HEK293T (cell line): ENCODE results near the gene SLC35A2.

ENCODE experiments used
- ARNT ChIP-seq: fragments of 450-650 bp; IDR thresholded peaks from 2 replicates; pipeline ENCODE4 v1.6.1; 2017; ENCODE audit warnings: mild to moderate bottlenecking
- BHLHE40 ChIP-seq: fragments of 450-650 bp; IDR thresholded peaks from 2 replicates; pipeline ENCODE4 v1.6.1; 2016; ENCODE audit warnings: mild to moderate bottlenecking, moderate library complexity, borderline replicate concordance
- ELF4 ChIP-seq: fragments of 450-650 bp; IDR thresholded peaks from 2 replicates; pipeline ENCODE4 v1.6.1; 2017; ENCODE audit warnings: antibody characterized with exemption
- FOXA1 ChIP-seq: fragments of 450-650 bp; IDR thresholded peaks from 2 replicates; pipeline ENCODE4 v1.6.1; 2016; ENCODE audit warnings: mild to moderate bottlenecking
- FOXK2 ChIP-seq: fragments of 450-650 bp; IDR thresholded peaks from 2 replicates; pipeline ENCODE4 v1.6.1; 2016; ENCODE audit warnings: mild to moderate bottlenecking
- FOXM1 ChIP-seq: fragments of 450-650 bp; IDR thresholded peaks from 2 replicates; pipeline ENCODE4 v1.6.1; 2017; ENCODE audit warnings: mild to moderate bottlenecking, borderline replicate concordance
- L3MBTL2 ChIP-seq: fragments of 450-650 bp; conservative IDR thresholded peaks from 2 replicates; pipeline ENCODE4 v1.6.1; 2016; ENCODE audit warnings: mild to moderate bottlenecking
- LEF1 ChIP-seq: fragments of 450-650 bp; IDR thresholded peaks from 2 replicates; pipeline ENCODE4 v1.6.1; 2017; ENCODE audit warnings: mild to moderate bottlenecking, borderline replicate concordance
- NFRKB ChIP-seq: fragments of 450-650 bp; IDR thresholded peaks from 2 replicates; pipeline ENCODE4 v1.6.1; 2016; ENCODE audit warnings: mild to moderate bottlenecking, moderate library complexity
- SP1 ChIP-seq: fragments of 450-650 bp; IDR thresholded peaks from 2 replicates; pipeline ENCODE4 v1.6.1; 2017
- TARDBP ChIP-seq: fragments of 450-650 bp; IDR thresholded peaks from 2 replicates; pipeline ENCODE4 v1.6.1; 2016
- ZNF384 ChIP-seq: fragments of 450-650 bp; IDR thresholded peaks from 2 replicates; pipeline ENCODE4 v1.6.1; 2016
- TF ChIP-seq, protein P1 (sequence below): fragments of 450-650 bp; IDR thresholded peaks from 2 replicates; pipeline ENCODE4 v1.6.1; 2016

DNA sequence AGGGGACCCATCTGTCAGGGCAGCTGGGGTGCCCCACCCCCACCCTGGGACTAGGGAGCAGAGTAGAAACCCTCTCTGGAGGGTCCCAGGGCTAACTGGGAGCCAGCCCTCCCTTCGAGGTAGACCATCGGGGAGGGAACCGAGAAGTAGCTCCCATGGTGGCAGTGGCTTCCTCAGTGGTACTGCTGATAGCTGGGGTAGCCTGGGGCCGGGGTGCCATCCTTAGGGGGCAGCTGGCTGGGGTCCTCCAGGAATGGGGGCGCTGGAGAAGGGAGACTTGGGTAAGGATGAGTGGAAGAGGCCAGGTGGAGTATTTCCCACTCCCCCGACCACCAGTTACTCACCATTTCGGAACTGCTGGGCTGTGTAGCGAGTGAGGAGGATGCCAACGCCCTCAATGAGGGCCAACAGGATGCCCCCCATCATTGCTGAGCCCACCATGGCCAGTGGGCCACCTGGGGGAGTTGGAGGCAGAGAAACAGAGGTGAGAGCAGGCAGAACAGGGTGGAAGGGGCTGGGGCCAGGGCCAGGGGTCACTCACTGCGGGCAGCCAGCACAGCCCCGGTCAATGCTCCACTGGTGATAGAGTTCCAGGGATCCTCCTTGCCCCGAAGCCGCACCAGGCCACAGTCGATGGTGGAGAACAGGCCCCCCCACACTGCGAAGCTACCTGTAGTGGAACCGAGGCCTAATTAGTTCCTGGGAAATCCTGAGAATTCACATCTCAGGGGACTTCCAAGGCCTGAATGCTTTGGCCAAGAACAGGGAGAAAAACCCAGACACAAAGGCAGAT is 17.7 kb downstream of the SLC35A2 start:
- TF ChIP-seq BHLHE40 (no peak), FOXA1 (no peak), ARNT (no peak), FOXK2 (no peak), FOXM1 (no peak), LEF1 (no peak), SP1 (no peak), TARDBP (no peak), L3MBTL2 (no peak), ZNF384 (no peak), NFRKB (no peak), ELF4 (no peak)
- TF ChIP-seq, protein P1, sequence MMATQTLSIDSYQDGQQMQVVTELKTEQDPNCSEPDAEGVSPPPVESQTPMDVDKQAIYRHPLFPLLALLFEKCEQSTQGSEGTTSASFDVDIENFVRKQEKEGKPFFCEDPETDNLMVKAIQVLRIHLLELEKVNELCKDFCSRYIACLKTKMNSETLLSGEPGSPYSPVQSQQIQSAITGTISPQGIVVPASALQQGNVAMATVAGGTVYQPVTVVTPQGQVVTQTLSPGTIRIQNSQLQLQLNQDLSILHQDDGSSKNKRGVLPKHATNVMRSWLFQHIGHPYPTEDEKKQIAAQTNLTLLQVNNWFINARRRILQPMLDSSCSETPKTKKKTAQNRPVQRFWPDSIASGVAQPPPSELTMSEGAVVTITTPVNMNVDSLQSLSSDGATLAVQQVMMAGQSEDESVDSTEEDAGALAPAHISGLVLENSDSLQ = no peak
